HepG2 (cell line): Measurements from ENCODE around the gene SESN2. TPM values are rescaled to one million over a fixed set of nuclear protein-coding genes. Genes with fewer than 3 reads are reported as not detected.
A peak's percentile ranks its signal among the peaks of the same experiment; 100 is the strongest.

Source experiments
- ATAC-seq: fragments of 200-7000 bp; cut with Tn5 transposase; 3 replicates; pipeline ENCODE4 v1.9.1; 2020; ENCODE audit warnings: mild to moderate bottlenecking, moderate library complexity
- BruUV-seq: library from RNA; stranded (reverse); fragments of 400-500 nt; replicated peaks from 2 replicates; lab custom pipeline; 2021; lab: Mats Ljungman, UMichigan
- CTCF ChIA-PET: fragments of 300-600 bp; formaldehyde crosslinking; extraction: SDS; loops from one replicate; lab custom pipeline; 2021; ENCODE audit warnings: low total read pairs, inconsistent platforms, low intra/inter-chr PET ratio; lab: Yijun Ruan, JAX
- POLR2A ChIA-PET: fragments of 350-600 bp; sonication (Branson Sonifier 250); formaldehyde crosslinking; loops from one replicate; lab custom pipeline; 2020; ENCODE audit warnings: antibody characterized with exemption, inconsistent platforms; lab: Yijun Ruan, JAX
- DNase-seq: peaks from one replicate; pipeline ENCODE4 v3.0.0-alpha.2; 2015; ENCODE audit warnings: low spot score
- FAIRE-seq: peaks from 3 replicates; lab custom pipeline; 2011; peaks lifted over from hg19 to GRCh38; lab: Jason Lieb, UNC
- H2AFZ ChIP-seq: one replicate; pipeline ENCODE4 v1.6.1; 2011; ENCODE audit warnings: low read length, inconsistent platforms
- H3K27ac ChIP-seq: fragments of 300-600 bp; 3 replicates; pipeline ENCODE4 v1.8.0; 2011; ENCODE audit warnings: mixed run types, mild to moderate bottlenecking, mixed read lengths, low read length, inconsistent platforms; ENCODE audit not compliant: insufficient read depth; ENCODE audit errors: extremely low read length
- H3K27me3 ChIP-seq, 2 experiments: fragments of 200-600 bp in 1 of 2; 2 replicates in 1 of 2; 3 replicates in 1 of 2; pipeline versions ENCODE4 v1.6.0 to v1.8.0; 2011; ENCODE audit warnings: low read length in 2 of 2, mild to moderate bottlenecking in 2 of 2, moderate library complexity in 2 of 2, inconsistent platforms in 1 of 2; ENCODE audit not compliant: insufficient read depth in 2 of 2, control insufficient read depth in 1 of 2
- H3K36me3 ChIP-seq, 2 experiments: fragments of 200-600 bp in 1 of 2; replicated peaks in 1 of 2; 2 replicates in 1 of 2; 3 replicates in 1 of 2; pipeline versions ENCODE4 v1.5.1 to v1.8.0; 2011; ENCODE audit warnings: low read length in 2 of 2, inconsistent platforms in 1 of 2; ENCODE audit not compliant: insufficient read depth in 2 of 2, control insufficient read depth in 1 of 2
- H3K4me1 ChIP-seq: 2 replicates; pipeline ENCODE4 v1.5.1; 2012; ENCODE audit warnings: low read length, inconsistent platforms; ENCODE audit not compliant: insufficient read depth
- H3K4me2 ChIP-seq: 2 replicates; pipeline ENCODE4 v1.6.0; 2011; ENCODE audit warnings: low read depth, low read length, inconsistent platforms
- H3K4me3 ChIP-seq, 3 experiments: fragments of 200-600 bp in 1 of 3; sonication (generic), shearing (Covaris generic) in 1 of 3; replicated peaks in 1 of 3; 2 replicates each; pipeline ENCODE4 v1.5.1; 2011 to 2016; ENCODE audit warnings: low read length in 3 of 3, inconsistent platforms in 2 of 3, low read depth in 2 of 3, mild to moderate bottlenecking in 2 of 3, control low read depth in 1 of 3, mixed read lengths in 1 of 3; ENCODE audit not compliant: insufficient read depth in 1 of 3
- H3K79me2 ChIP-seq: one replicate; pipeline ENCODE4 v1.6.1; 2011; ENCODE audit warnings: low read length, inconsistent platforms; ENCODE audit not compliant: insufficient read depth
- H3K9ac ChIP-seq: 2 replicates; pipeline ENCODE4 v1.6.0; 2011; ENCODE audit warnings: mild to moderate bottlenecking, low read depth, low read length, inconsistent platforms; ENCODE audit not compliant: insufficient read depth
- H3K9me3 ChIP-seq: 2 replicates; pipeline ENCODE4 v1.5.1; 2012; ENCODE audit warnings: mild to moderate bottlenecking, low read length
- H4K20me1 ChIP-seq: 2 replicates; pipeline ENCODE4 v1.6.0; 2011; ENCODE audit warnings: inconsistent platforms, mild to moderate bottlenecking, low read length, moderate library complexity; ENCODE audit not compliant: insufficient read depth
- FOSL1 ChIP-seq: sonication (generic); formaldehyde crosslinking; IDR thresholded peaks from 2 replicates; pipeline ENCODE4 v1.9.0; 2021; ENCODE audit warnings: missing genetic modification reagents, borderline replicate concordance
- HMG20B ChIP-seq: conservative IDR thresholded peaks from 2 replicates; pipeline ENCODE4 v1.6.1; 2016; ENCODE audit warnings: missing genetic modification reagents, missing compliant biosample characterization
- KDM5B ChIP-seq: sonication (generic); formaldehyde crosslinking; IDR thresholded peaks from 2 replicates; pipeline ENCODE4 v1.4.0; 2020; ENCODE audit warnings: missing genetic modification reagents, mild to moderate bottlenecking, borderline replicate concordance
- NCOA2 ChIP-seq: sonication (generic); formaldehyde crosslinking; IDR thresholded peaks from 2 replicates; pipeline ENCODE4 v1.8.0; 2022; ENCODE audit warnings: inconsistent platforms
- NFE2L2 ChIP-seq: fragments of 150-350 bp; IDR thresholded peaks from 2 replicates; pipeline ENCODE4 v1.6.1; 2014; ENCODE audit warnings: low read length
- NONO ChIP-seq, 2 experiments: fragments of 450-650 bp in 1 of 2; sonication (generic) in 1 of 2; formaldehyde crosslinking in 1 of 2; IDR thresholded peaks in 1 of 2; conservative IDR thresholded peaks in 1 of 2; 2 replicates each; pipeline versions ENCODE4 v1.6.1 to v1.8.0; 2017 to 2022; ENCODE audit warnings: mild to moderate bottlenecking in 1 of 2, missing genetic modification reagents in 1 of 2, moderate library complexity in 1 of 2
- RARA ChIP-seq: IDR thresholded peaks from 2 replicates; pipeline ENCODE4 v1.6.1; 2016; ENCODE audit warnings: missing genetic modification reagents, missing compliant biosample characterization
- SRSF9 ChIP-seq: fragments of 200-400 bp; formaldehyde crosslinking; IDR thresholded peaks from 2 replicates; pipeline ENCODE4 v1.6.1; 2018; ENCODE audit warnings: borderline replicate concordance, mild to moderate bottlenecking, low read depth, low read length; ENCODE audit not compliant: insufficient read depth, poor library complexity, severe bottlenecking
- TCF12 ChIP-seq, 2 experiments: fragments of 450-650 bp in 1 of 2; sonication (generic) in 1 of 2; formaldehyde crosslinking in 1 of 2; IDR thresholded peaks; 2 replicates each; pipeline versions ENCODE4 v1.6.1 to v1.8.0; 2017 to 2022; ENCODE audit warnings: antibody characterized with exemption in 1 of 2, mild to moderate bottlenecking in 1 of 2, missing genetic modification reagents in 1 of 2, moderate library complexity in 1 of 2
- ZNF230 ChIP-seq: sonication (generic); formaldehyde crosslinking; IDR thresholded peaks from 2 replicates; pipeline ENCODE4 v1.4.0; 2020; ENCODE audit warnings: mild to moderate bottlenecking, missing genetic modification reagents
- ZNF274 ChIP-seq: sonication (generic); formaldehyde crosslinking; IDR thresholded peaks from 2 replicates; pipeline ENCODE4 v1.5.1; 2020; ENCODE audit warnings: mild to moderate bottlenecking, missing genetic modification reagents
- ZNF292 ChIP-seq: sonication (generic); formaldehyde crosslinking; IDR thresholded peaks from 2 replicates; pipeline ENCODE4 v1.8.1; 2022; ENCODE audit warnings: mild to moderate bottlenecking, low read depth, missing genetic modification reagents, borderline replicate concordance
- ZNF317 ChIP-seq: sonication (generic); formaldehyde crosslinking; IDR thresholded peaks from 2 replicates; pipeline ENCODE4 v1.5.0; 2020; ENCODE audit warnings: mild to moderate bottlenecking, missing genetic modification reagents
- ZNF549 ChIP-seq: sonication (generic); formaldehyde crosslinking; IDR thresholded peaks from 2 replicates; pipeline ENCODE4 v1.5.0; 2020; ENCODE audit warnings: missing genetic modification reagents
- ZNF772 ChIP-seq: sonication (generic); formaldehyde crosslinking; IDR thresholded peaks from 2 replicates; pipeline ENCODE4 v1.5.0; 2020; ENCODE audit warnings: mild to moderate bottlenecking, missing genetic modification reagents
- WGBS: methylation state at CpG from one replicate; pipeline ENCODE4 v1.1.6; 2017; ENCODE audit warnings: low lambda C conversion rate; 5-methylcytosine and 5-hydroxymethylcytosine counted together
- in situ Hi-C: cut with HindIII; loops from 2 replicates; pipeline ENCODE4 v1.10.0; 2017; ENCODE audit warnings: low pct_unique_long_range_greater_than_20kb; ENCODE audit not compliant: extremely low pct_ligation_motif_present
- intact Hi-C: fragments of 100-400 bp; cut with micrococcal nuclease; formaldehyde crosslinking; loops from one replicate; pipeline ENCODE4 v1.10.0; 2022; ENCODE audit not compliant: unreplicated experiment
- polyA plus RNA-seq, 8 experiments: library from polyadenylated mRNA; depleted of rRNA in 3 of 8; stranded (reverse) in 7 of 8; unstranded in 1 of 8; fragments of >200 nt; fragmentation: Illumina TruSeq in 4 of 8; extraction: Trizol in 4 of 8; gene quantifications; 2 replicates each; pipeline versions ENCODE4 v1.2.1 to v1.2.3, GENCODE V29; 2011 to 2016; ENCODE audit warnings: low read depth in 4 of 8, missing spikeins in 1 of 8, mixed read lengths in 1 of 8; ENCODE audit not compliant: insufficient read depth in 1 of 8
- total RNA-seq, 5 experiments: library from RNA; depleted of rRNA; stranded (reverse); fragments of >200 nt; fragmentation: Illumina TruSeq; extraction: Trizol; gene quantifications; 2 replicates each; pipeline ENCODE4 v1.2.3, GENCODE V29; 2016; ENCODE audit warnings: low read depth in 1 of 5
- TF ChIP-seq, protein P1 (sequence below): sonication (generic); formaldehyde crosslinking; IDR thresholded peaks from 2 replicates; pipeline ENCODE4 v1.4.0; 2020; ENCODE audit warnings: mild to moderate bottlenecking, missing genetic modification reagents, borderline replicate concordance
- TF ChIP-seq, protein P2 (sequence below): sonication (generic); formaldehyde crosslinking; IDR thresholded peaks from 2 replicates; pipeline ENCODE4 v1.8.0; 2022; ENCODE audit warnings: missing genetic modification reagents, mild to moderate bottlenecking, moderate library complexity, borderline replicate concordance
- TF ChIP-seq, protein P3 (sequence below): sonication (generic); formaldehyde crosslinking; IDR thresholded peaks from 2 replicates; pipeline ENCODE4 v1.4.0; 2020; ENCODE audit warnings: missing genetic modification reagents

SESN2 gene
- total and polyA plus RNA-seq, 2 of the 13 experiments (the other 11 are each of a cell fraction or from before 2014, with no cell fraction given) = 13.2 to 19.1 TPM

DNA sequence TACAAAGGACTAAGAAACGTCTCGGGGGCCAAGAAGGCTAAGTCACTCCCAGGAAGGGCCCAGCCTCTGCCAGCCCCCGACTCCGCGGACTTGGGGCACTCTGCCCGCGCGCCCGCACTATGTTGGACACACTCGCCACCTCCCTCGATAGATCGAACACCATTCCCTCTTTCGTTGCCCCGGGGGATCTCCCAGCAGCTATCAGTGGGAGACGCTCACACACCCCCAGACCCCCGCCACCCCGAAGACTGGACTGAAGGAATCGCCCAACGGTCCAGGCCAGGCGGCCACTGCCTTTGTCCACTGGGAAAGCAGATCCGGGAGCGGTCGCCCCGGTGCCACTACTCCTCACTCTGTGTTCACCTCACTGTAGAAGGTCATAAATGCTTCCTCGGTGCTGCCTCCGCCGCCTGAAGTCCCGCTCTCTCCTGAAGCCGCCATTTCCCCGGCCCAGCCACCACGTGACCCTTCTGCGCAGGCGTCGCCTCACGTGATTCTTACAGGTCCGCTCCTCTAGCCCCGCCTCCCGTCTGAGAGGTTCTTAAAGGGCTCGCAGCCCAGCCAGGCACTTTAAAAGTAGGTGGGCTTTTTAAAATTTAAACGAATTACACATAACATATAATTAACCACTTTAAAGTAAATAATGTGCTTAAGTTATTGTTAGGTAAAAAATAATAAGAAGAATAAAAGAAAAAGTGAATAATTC lies 26.6 kb upstream of the SESN2 start, which contains the start of gene DNAJC8:
TSS of gene DNAJC8 (minus strand) at position 472 of the 706 bp plus-strand sequence. CDS start at position 441, 31 bp downstream.
- Histone ChIP-seq H3K4me2 (peak within 1 kb of the TSS; percentile 90), H3K9ac (peak within 1 kb of the TSS; percentile 95), H2AFZ (no peak within 1 kb of the TSS), H4K20me1 (no peaks in the 10 kb centered on the region), H3K36me3 (peaks cover 0 to 19% of the 10 kb centered on the region in 2 experiments; a peak in 4 of 5 replicates), H3K9me3 (no peaks in the 10 kb centered on the region), H3K27ac (peak within 1 kb of the TSS; percentile 83), H3K79me2 (peaks cover 58% of the 10 kb centered on the region), H3K4me3 (peak within 1 kb of the TSS; percentile 88 to 98 (median 92)), H3K27me3 (peaks cover 0 to 2% of the 10 kb centered on the region in 2 experiments; a peak in 1 of 5 replicates), H3K4me1 (peaks cover 32% of the 10 kb centered on the region)
- CTCF ChIA-PET = no interaction called here
- TSS peak; percentile 75 for BruUV-seq
- intact Hi-C loops = no loop called here
- ATAC-seq (peak; percentile 65), FAIRE-seq (no peak), DNase-seq (peak; percentile 89)
- 0% methylated on average over 26 of the region's 40 CpGs for WGBS
- in situ Hi-C loops = loop anchor here (25.0 kb wide), 1 partner anchor 355 kb away; the partner anchor contains the start of gene RAB42
- POLR2A ChIA-PET = interaction anchor here (0.8 to 1.0 kb wide), 2 partner anchors 13 to 144 kb away, joined by 3 read pairs; partner anchors contain the start of gene EYA3
- TF ChIP-seq ZNF230 (CRISPR knock-in tag) (0 out of 2 replicates have a peak, but pooled peaks have one; percentile 50), ZNF292 (no peak), KDM5B (CRISPR knock-in tag) (peak; percentile 44; the same call in 1 of the 2 replicates), HMG20B (CRISPR knock-in tag) (no peak), NCOA2 (CRISPR knock-in tag) (no peak; the same call in 1 of the 2 replicates), ZNF317 (CRISPR knock-in tag) (no peak), ZNF772 (no peak; the same call in 1 of the 2 replicates), FOSL1 (CRISPR knock-in tag) (no peak), RARA (CRISPR knock-in tag) (0 out of 2 replicates have a peak, but pooled peaks have one; percentile 15), ZNF274 (CRISPR knock-in tag) (no peak; the same call in 1 of the 2 replicates), NFE2L2 (no peak), TCF12 (IDR thresholded peaks at IDR 0.05) (no peak), TCF12 (CRISPR knock-in tag; IDR thresholded peaks at IDR 0.05) (no peak), NONO (IDR thresholded peaks at IDR 0.05) (no peak), NONO (CRISPR knock-in tag; conservative IDR thresholded peaks at IDR 0.05) (no peak), ZNF549 (no peak), SRSF9 (no peak)
- TF ChIP-seq, protein P1, sequence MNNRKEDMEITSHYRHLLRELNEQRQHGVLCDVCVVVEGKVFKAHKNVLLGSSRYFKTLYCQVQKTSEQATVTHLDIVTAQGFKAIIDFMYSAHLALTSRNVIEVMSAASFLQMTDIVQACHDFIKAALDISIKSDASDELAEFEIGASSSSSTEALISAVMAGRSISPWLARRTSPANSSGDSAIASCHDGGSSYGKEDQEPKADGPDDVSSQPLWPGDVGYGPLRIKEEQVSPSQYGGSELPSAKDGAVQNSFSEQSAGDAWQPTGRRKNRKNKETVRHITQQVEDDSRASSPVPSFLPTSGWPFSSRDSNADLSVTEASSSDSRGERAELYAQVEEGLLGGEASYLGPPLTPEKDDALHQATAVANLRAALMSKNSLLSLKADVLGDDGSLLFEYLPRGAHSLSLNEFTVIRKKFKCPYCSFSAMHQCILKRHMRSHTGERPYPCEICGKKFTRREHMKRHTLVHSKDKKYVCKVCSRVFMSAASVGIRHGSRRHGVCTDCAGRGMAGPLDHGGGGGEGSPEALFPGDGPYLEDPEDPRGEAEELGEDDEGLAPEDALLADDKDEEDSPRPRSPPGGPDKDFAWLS = no peak
- TF ChIP-seq, protein P2, sequence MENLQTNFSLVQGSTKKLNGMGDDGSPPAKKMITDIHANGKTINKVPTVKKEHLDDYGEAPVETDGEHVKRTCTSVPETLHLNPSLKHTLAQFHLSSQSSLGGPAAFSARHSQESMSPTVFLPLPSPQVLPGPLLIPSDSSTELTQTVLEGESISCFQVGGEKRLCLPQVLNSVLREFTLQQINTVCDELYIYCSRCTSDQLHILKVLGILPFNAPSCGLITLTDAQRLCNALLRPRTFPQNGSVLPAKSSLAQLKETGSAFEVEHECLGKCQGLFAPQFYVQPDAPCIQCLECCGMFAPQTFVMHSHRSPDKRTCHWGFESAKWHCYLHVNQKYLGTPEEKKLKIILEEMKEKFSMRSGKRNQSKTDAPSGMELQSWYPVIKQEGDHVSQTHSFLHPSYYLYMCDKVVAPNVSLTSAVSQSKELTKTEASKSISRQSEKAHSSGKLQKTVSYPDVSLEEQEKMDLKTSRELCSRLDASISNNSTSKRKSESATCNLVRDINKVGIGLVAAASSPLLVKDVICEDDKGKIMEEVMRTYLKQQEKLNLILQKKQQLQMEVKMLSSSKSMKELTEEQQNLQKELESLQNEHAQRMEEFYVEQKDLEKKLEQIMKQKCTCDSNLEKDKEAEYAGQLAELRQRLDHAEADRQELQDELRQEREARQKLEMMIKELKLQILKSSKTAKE = no peak
- TF ChIP-seq, protein P3, sequence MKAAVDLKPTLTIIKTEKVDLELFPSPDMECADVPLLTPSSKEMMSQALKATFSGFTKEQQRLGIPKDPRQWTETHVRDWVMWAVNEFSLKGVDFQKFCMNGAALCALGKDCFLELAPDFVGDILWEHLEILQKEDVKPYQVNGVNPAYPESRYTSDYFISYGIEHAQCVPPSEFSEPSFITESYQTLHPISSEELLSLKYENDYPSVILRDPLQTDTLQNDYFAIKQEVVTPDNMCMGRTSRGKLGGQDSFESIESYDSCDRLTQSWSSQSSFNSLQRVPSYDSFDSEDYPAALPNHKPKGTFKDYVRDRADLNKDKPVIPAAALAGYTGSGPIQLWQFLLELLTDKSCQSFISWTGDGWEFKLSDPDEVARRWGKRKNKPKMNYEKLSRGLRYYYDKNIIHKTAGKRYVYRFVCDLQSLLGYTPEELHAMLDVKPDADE = no peak
